Measurements from ENCODE around the gene UBA1.

Gene UBA1

DNA sequence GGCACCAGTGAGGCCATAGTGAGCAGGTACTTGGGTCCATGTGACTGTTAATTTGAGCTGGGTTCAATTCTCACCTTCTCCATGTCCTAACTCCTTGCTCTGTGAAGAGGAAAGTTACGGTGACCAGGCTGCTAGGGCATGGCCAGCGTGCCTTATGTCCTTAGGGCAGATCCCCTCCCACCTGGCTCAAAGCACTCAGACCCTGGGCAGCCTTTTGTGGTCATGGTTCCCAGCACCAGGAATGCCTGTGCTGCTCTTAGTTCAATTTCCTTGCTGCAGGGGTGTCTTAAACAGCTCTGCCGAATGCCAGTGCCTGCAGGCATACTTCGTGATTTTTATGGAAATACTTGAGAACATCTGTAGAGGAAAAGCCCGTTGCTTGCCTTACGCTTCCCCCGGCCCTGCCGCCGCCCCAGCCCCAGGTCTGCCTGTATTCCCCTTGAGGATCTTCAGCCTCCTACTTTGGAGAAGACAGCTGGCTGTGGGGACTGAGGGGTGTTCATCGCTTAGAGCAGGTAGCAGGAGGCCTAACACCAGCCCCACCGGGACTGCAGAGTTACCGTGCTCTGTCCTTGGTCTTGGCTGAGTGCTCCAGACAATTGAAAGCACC lies 21.8 kb downstream of the UBA1 start:
- ChIA-PET CTCF (no interaction called here), POLR2A (ENCODE audit: low non-redundant PET) (no interaction called here)
- TF ChIP-seq, protein P1, sequence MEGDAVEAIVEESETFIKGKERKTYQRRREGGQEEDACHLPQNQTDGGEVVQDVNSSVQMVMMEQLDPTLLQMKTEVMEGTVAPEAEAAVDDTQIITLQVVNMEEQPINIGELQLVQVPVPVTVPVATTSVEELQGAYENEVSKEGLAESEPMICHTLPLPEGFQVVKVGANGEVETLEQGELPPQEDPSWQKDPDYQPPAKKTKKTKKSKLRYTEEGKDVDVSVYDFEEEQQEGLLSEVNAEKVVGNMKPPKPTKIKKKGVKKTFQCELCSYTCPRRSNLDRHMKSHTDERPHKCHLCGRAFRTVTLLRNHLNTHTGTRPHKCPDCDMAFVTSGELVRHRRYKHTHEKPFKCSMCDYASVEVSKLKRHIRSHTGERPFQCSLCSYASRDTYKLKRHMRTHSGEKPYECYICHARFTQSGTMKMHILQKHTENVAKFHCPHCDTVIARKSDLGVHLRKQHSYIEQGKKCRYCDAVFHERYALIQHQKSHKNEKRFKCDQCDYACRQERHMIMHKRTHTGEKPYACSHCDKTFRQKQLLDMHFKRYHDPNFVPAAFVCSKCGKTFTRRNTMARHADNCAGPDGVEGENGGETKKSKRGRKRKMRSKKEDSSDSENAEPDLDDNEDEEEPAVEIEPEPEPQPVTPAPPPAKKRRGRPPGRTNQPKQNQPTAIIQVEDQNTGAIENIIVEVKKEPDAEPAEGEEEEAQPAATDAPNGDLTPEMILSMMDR (conservative IDR thresholded peaks at IDR 0.05; ENCODE audit: low read depth): no peak
- no peak for DNase-seq (ENCODE audit: low spot score)
- H3K27ac ChIP-seq: peak overlapping the region; percentile 93

DNA sequence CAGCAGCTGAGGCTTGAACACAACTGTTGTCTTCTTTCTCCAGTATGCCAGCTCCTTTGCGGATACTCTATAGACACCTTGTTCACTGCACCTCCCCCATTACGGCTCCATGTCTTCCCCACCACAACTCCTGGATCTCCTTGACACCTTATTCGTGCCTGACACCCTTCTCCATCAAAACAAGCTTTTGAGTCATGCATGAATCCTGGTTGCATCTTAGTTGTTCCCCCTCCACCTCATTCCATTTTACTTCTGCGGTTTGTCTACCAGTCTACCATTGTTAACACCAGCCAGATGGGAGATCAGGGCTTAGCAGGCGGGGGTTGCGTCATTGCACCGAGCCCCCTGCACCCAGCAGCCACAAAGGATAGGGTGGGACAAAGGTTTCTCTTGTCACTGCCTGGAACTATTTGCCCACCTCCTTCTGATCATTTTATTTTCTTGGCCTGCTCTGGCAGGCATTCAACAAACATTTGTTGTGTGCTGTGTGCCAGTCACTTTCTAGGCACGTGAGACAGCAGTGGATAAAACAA lies 22.8 kb downstream of the UBA1 start:
- ChIA-PET CTCF (no interaction called here), POLR2A (ENCODE audit: low non-redundant PET) (interaction anchor here (1.0 kb wide), 1 partner anchor 17 kb away, joined by 3 read pairs; the partner anchor contains the start of gene USP11)
- DNase-seq (ENCODE audit: low spot score): no peak
- TF ChIP-seq, protein P1 (conservative IDR thresholded peaks at IDR 0.05; ENCODE audit: low read depth): no peak
- H3K27ac ChIP-seq: peak overlapping the region; percentile 93

DNA sequence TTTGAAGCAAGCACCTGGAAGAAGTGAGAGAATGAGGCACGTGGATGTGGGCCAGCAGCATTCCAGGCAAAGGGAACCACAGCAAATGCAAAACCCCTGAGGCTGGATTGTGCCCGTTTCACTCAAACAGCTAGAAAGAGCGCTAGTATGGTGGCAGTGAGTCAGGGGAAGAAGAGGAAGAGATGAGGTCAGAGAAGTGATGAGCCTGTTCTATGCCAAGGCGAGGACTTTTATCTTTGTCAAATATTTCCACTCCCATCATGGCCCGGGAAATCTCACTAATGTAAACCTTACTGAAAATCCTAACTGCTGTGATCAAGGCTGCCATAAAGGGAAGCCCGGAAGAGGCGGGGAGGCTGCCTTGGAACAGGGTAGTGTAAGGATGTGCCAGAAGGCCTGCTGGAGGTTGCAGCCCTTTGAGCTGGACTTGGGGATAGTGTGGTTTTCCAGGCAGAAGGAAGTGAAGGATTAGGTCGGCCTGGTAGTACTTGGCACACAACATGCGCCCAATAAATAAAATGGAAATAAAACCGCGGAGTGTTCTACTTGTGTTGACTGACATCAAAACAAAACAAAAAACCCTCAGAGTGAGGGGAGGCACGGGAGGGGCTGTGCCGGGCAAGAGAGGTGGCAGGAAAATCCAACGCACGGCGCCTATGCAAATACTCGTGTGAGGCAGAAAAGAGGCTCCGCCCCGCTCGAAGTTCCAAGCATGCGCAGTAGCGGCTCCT lies 23.7 kb downstream of the UBA1 start:
- TF ChIP-seq, protein P1 (conservative IDR thresholded peaks at IDR 0.05; ENCODE audit: low read depth): no peak
- ChIA-PET POLR2A (ENCODE audit: low non-redundant PET) (interaction anchor here (0.8 to 1.0 kb wide), 2 partner anchors 16 kb away, joined by 3 to 5 read pairs; partner anchors contain the start of gene USP11), CTCF (interaction anchor here (0.6 kb wide), 1 partner anchor 175 kb away, joined by 3 read pairs; no protein-coding TSS in a partner anchor)
- peak overlapping the region; percentile 93 for H3K27ac ChIP-seq
- DNase-seq (ENCODE audit: low spot score): peak; percentile 52

DNA sequence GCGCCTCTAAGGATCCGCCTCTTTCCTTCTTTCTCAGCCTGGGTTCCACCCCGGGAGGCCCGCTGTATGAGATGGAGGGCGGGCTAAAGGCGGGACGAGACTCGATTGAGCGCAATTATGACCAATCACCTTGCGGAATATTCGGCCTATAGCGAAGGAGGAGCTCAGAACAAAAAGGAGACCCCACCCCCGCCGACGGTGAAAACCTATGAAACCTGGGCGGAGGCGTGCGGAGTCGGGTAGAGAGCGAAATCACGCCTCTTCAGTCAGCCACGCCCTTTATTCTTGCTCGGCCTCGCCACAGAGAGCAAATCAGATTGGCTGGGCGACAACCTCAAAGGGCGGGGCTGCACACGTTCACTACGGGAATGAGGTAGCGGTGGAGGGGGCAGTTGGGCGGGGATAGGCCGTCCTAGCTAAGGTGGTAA lies 24.2 kb downstream of the UBA1 start:
- CTCF ChIA-PET: interaction anchor here (0.6 kb wide), 1 partner anchor 174 kb away, joined by 3 read pairs; no protein-coding TSS in a partner anchor
- DNase-seq (ENCODE audit: low spot score): peak; percentile 93
- H3K27ac ChIP-seq: peak overlapping the region; percentile 93
- POLR2A ChIA-PET (ENCODE audit: low non-redundant PET): interaction anchor here (0.6 to 0.8 kb wide), 3 partner anchors 16 to 200 kb away, joined by 3 to 5 read pairs (median 4); no protein-coding TSS in a partner anchor
- TF ChIP-seq, protein P1 (conservative IDR thresholded peaks at IDR 0.05; ENCODE audit: low read depth): no peak

DNA sequence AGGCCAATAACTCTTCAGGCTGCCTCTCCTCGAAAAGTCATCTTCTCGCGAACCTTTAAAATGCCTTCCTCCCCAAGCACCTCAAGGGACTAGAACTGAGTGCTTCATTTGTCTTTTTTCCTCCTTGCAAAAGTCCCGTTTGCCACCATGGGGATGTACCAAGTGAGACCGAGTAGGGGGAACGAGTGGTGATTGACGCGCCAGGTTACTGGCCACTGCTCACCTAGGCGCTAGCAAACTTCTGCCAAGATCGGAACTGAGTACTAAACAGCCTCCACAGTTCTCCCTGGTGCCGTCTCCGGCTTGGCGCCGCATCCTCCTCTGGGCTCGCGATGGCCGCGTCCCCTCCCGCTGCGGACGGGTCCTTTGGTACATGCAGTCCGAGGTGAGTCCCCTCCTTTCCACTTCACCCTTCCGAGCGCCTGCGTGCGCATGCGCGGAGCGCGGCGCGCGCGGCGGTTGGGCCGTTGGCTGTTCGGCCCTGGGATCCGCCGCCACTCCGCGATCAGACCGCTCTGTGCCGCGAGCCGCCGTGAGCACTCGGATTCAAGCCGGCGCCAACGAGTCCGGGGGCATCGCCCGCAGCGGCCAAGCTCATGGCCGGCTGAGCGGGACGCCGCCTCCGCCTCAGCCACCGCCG lies 24.8 kb downstream of the UBA1 start, which contains the start of gene CDK16:
CDK16 (plus strand) TSS at position 402 of the 640 bp plus-strand sequence. CDS start 4,877 bp downstream, outside the sequence.
- peak; percentile 77 for DNase-seq (ENCODE audit: low spot score)
- peak within 1 kb of the TSS; percentile 93 for H3K27ac ChIP-seq
- TF ChIP-seq, protein P1 (conservative IDR thresholded peaks at IDR 0.05; ENCODE audit: low read depth): no peak
- POLR2A ChIA-PET (ENCODE audit: low non-redundant PET): interaction anchor here (0.6 to 0.8 kb wide), 4 partner anchors 15 to 199 kb away, joined by 3 to 5 read pairs (median 4); no protein-coding TSS in a partner anchor
- CTCF ChIA-PET: interaction anchor here (0.6 kb wide), 1 partner anchor 94 kb away, joined by 4 read pairs; no protein-coding TSS in a partner anchor

Data from RWPE1 (cell line).